ENCODE measurements around the gene SRL. TPM values are rescaled to one million over a fixed set of nuclear protein-coding genes. Genes with fewer than 3 reads are reported as not detected.

Gene SRL
- total RNA-seq, 4 donors from 2014 or later: 0.83 to 2.2 (median 1.5) TPM

- H3K9me3 ChIP-seq: no peaks in the 10 kb centered on the region
- H3K4me1 ChIP-seq: peaks cover 21 to 48% (median 36%) of the 10 kb centered on the region in 4 donors
- no peaks in the 10 kb centered on the region for H3K27me3 ChIP-seq
- WGBS: 91% methylated on average over 6 of the region's 6 CpGs
- intact Hi-C loops (cut with DNase I): no loop called here
- H3K36me3 ChIP-seq: peaks cover 0 to 12% (median 11%) of the 10 kb centered on the region in 4 donors
- no peak overlapping the region for H3K27ac ChIP-seq (replicated peaks in 1 of 4)
- TF ChIP-seq POLR2A (IDR thresholded peaks at IDR 0.05; ENCODE audit: low read depth) (no peak), POLR2AphosphoS5 (IDR thresholded peaks at IDR 0.05) (no peak), CTCF (IDR thresholded peaks at IDR 0.05) (no peak), EP300 (IDR thresholded peaks at IDR 0.05) (no peak)
- DNase-seq (ENCODE audit: extremely low spot score): no peak
- no peak overlapping the region for H3K4me3 ChIP-seq
Observed at GRCh38 chr16:4266372-4266771, 24.5 kb upstream of the SRL start.

GRCh38 chr16:4265676-4266075 lies 23.8 kb upstream of the SRL start:
- no peak overlapping the region for H3K4me3 ChIP-seq
- no peaks in the 10 kb centered on the region for H3K9me3 ChIP-seq
- peaks cover 0 to 16% (median 14%) of the 10 kb centered on the region in 4 donors for H3K36me3 ChIP-seq
- H3K27me3 ChIP-seq: no peaks in the 10 kb centered on the region
- intact Hi-C loops (cut with DNase I): no loop called here
- no peak for DNase-seq (ENCODE audit: extremely low spot score)
- TF ChIP-seq POLR2AphosphoS5 (IDR thresholded peaks at IDR 0.05): no peak
- no peak for TF ChIP-seq EP300 (IDR thresholded peaks at IDR 0.05)
- no peak for TF ChIP-seq CTCF (IDR thresholded peaks at IDR 0.05)
- no peak for TF ChIP-seq POLR2A (IDR thresholded peaks at IDR 0.05; ENCODE audit: low read depth)
- H3K4me1 ChIP-seq: peaks cover 14 to 41% (median 29%) of the 10 kb centered on the region in 4 donors
- 87% methylated on average over 7 of the region's 7 CpGs for WGBS
- no peak overlapping the region for H3K27ac ChIP-seq (replicated peaks in 1 of 4)

GRCh38 chr16:4264546-4264945 lies 22.7 kb upstream of the SRL start:
- Histone ChIP-seq H3K27me3 (no peaks in the 10 kb centered on the region), H3K4me1 (peaks cover 12 to 33% (median 22%) of the 10 kb centered on the region in 4 donors), H3K9me3 (no peaks in the 10 kb centered on the region), H3K27ac (replicated peaks in 1 of 4) (peak overlapping the region in 1 of 4 donors; percentile 6), H3K4me3 (no peak overlapping the region), H3K36me3 (peaks cover 0 to 28% (median 22%) of the 10 kb centered on the region in 4 donors)
- WGBS: 60% methylated on average over 1 of the region's 5 CpGs
- TF ChIP-seq EP300 (IDR thresholded peaks at IDR 0.05) (no peak), POLR2A (IDR thresholded peaks at IDR 0.05; ENCODE audit: low read depth) (no peak), CTCF (IDR thresholded peaks at IDR 0.05) (no peak), POLR2AphosphoS5 (IDR thresholded peaks at IDR 0.05) (no peak)
- intact Hi-C loops (cut with DNase I): no loop called here
- no peak for DNase-seq (ENCODE audit: extremely low spot score)

GRCh38 chr16:4263504-4264436 lies 21.9 kb upstream of the SRL start:
- H3K9me3 ChIP-seq: no peaks in the 10 kb centered on the region
- TF ChIP-seq EP300 (IDR thresholded peaks at IDR 0.05) (no peak), POLR2AphosphoS5 (IDR thresholded peaks at IDR 0.05) (peak in 1 of 2 donors; percentile 18)
- peak overlapping the region in 2 of 4 donors; percentile 15 to 21 for H3K4me3 ChIP-seq
- DNase-seq (ENCODE audit: extremely low spot score): peak; percentile 92
- intact Hi-C loops (cut with DNase I): no loop called here
- H3K36me3 ChIP-seq: peaks cover 0 to 35% (median 22%) of the 10 kb centered on the region in 4 donors
- WGBS: 43% methylated on average over 38 of the region's 39 CpGs
- H3K4me1 ChIP-seq: peaks cover 12 to 33% (median 22%) of the 10 kb centered on the region in 4 donors
- peak overlapping the region in 1 of 4 donors; percentile 6 for H3K27ac ChIP-seq (replicated peaks in 1 of 4)
- no peaks in the 10 kb centered on the region for H3K27me3 ChIP-seq

DNA sequence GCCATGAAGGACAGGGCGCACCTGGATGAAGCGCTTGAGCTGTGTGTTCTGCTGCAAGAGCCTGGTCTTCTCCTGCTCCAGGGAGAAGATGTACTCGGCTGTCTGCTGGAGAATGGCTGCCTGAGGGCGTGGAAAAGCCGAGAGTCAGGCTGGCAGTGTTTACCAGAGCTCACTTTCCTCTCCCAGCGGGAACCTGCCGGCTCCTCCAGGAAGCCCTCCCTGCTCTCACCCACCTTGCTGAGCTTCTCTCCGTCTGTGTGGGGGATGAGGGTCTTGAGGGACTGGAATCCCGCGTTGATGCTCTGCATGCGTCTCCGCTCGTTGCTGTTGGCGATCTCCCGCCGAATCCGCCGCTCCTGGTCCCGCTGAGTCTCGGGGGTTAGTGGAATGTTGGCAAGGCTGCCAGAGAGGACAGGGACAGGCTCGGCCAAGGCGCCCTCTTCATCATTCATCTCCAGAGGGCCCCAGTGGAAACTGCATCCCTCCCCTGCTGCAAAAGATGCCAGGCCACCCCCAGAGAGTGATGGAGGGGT lies 20.5 kb upstream of the SRL start:
- Histone ChIP-seq H3K9me3 (no peaks in the 10 kb centered on the region), H3K36me3 (peaks cover 0 to 48% (median 30%) of the 10 kb centered on the region in 4 donors), H3K4me3 (no peak overlapping the region), H3K27ac (replicated peaks in 1 of 4) (no peak overlapping the region), H3K27me3 (no peaks in the 10 kb centered on the region), H3K4me1 (peaks cover 12 to 33% (median 22%) of the 10 kb centered on the region in 4 donors)
- intact Hi-C loops (cut with DNase I): no loop called here
- DNase-seq (ENCODE audit: extremely low spot score): no peak
- WGBS: 95% methylated on average over 20 of the region's 22 CpGs
- no peak for TF ChIP-seq EP300 (IDR thresholded peaks at IDR 0.05)
- TF ChIP-seq POLR2A (IDR thresholded peaks at IDR 0.05; ENCODE audit: low read depth): no peak
- no peak for TF ChIP-seq CTCF (IDR thresholded peaks at IDR 0.05)
- no peak for TF ChIP-seq POLR2AphosphoS5 (IDR thresholded peaks at IDR 0.05)
